ENCODE data around the gene PRR5L.

DNA sequence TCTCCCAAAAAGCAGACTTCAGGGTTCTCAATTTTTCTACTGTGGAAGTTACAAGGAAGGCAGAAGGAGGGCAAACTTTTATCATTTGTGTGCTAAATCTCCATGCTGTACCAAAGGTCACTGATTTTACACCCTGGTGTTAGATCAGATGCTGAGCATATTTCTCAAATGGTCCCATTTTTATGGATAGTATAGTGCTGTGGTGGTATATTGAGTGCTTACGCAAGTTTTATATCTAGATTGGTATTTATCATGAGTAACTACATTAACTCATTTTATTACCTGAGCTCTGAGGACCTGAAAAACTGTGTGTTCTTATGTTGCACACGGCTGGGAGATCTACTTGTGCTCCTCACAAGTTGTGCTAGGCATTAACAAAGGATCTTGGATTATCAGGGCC, 75.1 kb downstream of the PRR5L start:
- TF ChIP-seq, protein P1, sequence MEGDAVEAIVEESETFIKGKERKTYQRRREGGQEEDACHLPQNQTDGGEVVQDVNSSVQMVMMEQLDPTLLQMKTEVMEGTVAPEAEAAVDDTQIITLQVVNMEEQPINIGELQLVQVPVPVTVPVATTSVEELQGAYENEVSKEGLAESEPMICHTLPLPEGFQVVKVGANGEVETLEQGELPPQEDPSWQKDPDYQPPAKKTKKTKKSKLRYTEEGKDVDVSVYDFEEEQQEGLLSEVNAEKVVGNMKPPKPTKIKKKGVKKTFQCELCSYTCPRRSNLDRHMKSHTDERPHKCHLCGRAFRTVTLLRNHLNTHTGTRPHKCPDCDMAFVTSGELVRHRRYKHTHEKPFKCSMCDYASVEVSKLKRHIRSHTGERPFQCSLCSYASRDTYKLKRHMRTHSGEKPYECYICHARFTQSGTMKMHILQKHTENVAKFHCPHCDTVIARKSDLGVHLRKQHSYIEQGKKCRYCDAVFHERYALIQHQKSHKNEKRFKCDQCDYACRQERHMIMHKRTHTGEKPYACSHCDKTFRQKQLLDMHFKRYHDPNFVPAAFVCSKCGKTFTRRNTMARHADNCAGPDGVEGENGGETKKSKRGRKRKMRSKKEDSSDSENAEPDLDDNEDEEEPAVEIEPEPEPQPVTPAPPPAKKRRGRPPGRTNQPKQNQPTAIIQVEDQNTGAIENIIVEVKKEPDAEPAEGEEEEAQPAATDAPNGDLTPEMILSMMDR (IDR thresholded peaks at IDR 0.05; ENCODE audit: low read length), result no peak
- no peak for TF ChIP-seq EZH2 (optimal IDR thresholded peaks at IDR 0.05; ENCODE audit: low read depth, low read length)
- no peak for TF ChIP-seq EZH2phosphoT487 (IDR thresholded peaks at IDR 0.05; ENCODE audit: low read length)

Data from MM.1S (cell line).